ENCODE measurements around the gene TEX264.

Gene TEX264

GRCh38 chr3:51686056-51686455 lies 15.0 kb downstream of the TEX264 start:
- no peak for DNase-seq (ENCODE audit: low read depth in 1 of 2, low spot score in 1 of 2)
- Histone ChIP-seq H3K27ac (replicated peaks) (no peak overlapping the region), H3K27me3 (ENCODE audit: insufficient read depth, poor library complexity, severe bottlenecking) (no peaks in the 10 kb centered on the region), H3K4me3 (replicated peaks; ENCODE audit: insufficient read depth, low read length) (no peak overlapping the region)
- TF ChIP-seq, protein P1, sequence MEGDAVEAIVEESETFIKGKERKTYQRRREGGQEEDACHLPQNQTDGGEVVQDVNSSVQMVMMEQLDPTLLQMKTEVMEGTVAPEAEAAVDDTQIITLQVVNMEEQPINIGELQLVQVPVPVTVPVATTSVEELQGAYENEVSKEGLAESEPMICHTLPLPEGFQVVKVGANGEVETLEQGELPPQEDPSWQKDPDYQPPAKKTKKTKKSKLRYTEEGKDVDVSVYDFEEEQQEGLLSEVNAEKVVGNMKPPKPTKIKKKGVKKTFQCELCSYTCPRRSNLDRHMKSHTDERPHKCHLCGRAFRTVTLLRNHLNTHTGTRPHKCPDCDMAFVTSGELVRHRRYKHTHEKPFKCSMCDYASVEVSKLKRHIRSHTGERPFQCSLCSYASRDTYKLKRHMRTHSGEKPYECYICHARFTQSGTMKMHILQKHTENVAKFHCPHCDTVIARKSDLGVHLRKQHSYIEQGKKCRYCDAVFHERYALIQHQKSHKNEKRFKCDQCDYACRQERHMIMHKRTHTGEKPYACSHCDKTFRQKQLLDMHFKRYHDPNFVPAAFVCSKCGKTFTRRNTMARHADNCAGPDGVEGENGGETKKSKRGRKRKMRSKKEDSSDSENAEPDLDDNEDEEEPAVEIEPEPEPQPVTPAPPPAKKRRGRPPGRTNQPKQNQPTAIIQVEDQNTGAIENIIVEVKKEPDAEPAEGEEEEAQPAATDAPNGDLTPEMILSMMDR (IDR thresholded peaks at IDR 0.05; ENCODE audit: insufficient read depth, low read length), result no peak
- TF ChIP-seq SPI1 (IDR thresholded peaks at IDR 0.05; ENCODE audit: borderline replicate concordance, low read depth), result no peak
- TF ChIP-seq POLR2AphosphoS5 (IDR thresholded peaks at IDR 0.05; ENCODE audit: low read depth), result no peak
- no peak for TF ChIP-seq GABPA (IDR thresholded peaks at IDR 0.05; ENCODE audit: low read depth)
- TF ChIP-seq, protein P2, sequence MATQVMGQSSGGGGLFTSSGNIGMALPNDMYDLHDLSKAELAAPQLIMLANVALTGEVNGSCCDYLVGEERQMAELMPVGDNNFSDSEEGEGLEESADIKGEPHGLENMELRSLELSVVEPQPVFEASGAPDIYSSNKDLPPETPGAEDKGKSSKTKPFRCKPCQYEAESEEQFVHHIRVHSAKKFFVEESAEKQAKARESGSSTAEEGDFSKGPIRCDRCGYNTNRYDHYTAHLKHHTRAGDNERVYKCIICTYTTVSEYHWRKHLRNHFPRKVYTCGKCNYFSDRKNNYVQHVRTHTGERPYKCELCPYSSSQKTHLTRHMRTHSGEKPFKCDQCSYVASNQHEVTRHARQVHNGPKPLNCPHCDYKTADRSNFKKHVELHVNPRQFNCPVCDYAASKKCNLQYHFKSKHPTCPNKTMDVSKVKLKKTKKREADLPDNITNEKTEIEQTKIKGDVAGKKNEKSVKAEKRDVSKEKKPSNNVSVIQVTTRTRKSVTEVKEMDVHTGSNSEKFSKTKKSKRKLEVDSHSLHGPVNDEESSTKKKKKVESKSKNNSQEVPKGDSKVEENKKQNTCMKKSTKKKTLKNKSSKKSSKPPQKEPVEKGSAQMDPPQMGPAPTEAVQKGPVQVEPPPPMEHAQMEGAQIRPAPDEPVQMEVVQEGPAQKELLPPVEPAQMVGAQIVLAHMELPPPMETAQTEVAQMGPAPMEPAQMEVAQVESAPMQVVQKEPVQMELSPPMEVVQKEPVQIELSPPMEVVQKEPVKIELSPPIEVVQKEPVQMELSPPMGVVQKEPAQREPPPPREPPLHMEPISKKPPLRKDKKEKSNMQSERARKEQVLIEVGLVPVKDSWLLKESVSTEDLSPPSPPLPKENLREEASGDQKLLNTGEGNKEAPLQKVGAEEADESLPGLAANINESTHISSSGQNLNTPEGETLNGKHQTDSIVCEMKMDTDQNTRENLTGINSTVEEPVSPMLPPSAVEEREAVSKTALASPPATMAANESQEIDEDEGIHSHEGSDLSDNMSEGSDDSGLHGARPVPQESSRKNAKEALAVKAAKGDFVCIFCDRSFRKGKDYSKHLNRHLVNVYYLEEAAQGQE (IDR thresholded peaks at IDR 0.05; ENCODE audit: insufficient replicate concordance, low read depth), result no peak

- DNase-seq (ENCODE audit: low read depth in 1 of 2, low spot score in 1 of 2), result peak; percentile 66 to 87
- Histone ChIP-seq H3K27me3 (ENCODE audit: insufficient read depth, poor library complexity, severe bottlenecking) (no peaks in the 10 kb centered on the region), H3K4me3 (replicated peaks; ENCODE audit: insufficient read depth, low read length) (no peak overlapping the region), H3K27ac (replicated peaks) (peak overlapping the region; percentile 25)
- TF ChIP-seq GABPA (IDR thresholded peaks at IDR 0.05; ENCODE audit: low read depth) (0 out of 2 replicates have a peak, but pooled peaks have one; percentile 18), SPI1 (IDR thresholded peaks at IDR 0.05; ENCODE audit: borderline replicate concordance, low read depth) (no peak), POLR2AphosphoS5 (IDR thresholded peaks at IDR 0.05; ENCODE audit: low read depth) (peak; percentile 40; the same call in 1 of the 2 replicates)
These were observed 15.6 kb downstream of the TEX264 start for GRCh38 chr3:51686512-51687215.

DNA sequence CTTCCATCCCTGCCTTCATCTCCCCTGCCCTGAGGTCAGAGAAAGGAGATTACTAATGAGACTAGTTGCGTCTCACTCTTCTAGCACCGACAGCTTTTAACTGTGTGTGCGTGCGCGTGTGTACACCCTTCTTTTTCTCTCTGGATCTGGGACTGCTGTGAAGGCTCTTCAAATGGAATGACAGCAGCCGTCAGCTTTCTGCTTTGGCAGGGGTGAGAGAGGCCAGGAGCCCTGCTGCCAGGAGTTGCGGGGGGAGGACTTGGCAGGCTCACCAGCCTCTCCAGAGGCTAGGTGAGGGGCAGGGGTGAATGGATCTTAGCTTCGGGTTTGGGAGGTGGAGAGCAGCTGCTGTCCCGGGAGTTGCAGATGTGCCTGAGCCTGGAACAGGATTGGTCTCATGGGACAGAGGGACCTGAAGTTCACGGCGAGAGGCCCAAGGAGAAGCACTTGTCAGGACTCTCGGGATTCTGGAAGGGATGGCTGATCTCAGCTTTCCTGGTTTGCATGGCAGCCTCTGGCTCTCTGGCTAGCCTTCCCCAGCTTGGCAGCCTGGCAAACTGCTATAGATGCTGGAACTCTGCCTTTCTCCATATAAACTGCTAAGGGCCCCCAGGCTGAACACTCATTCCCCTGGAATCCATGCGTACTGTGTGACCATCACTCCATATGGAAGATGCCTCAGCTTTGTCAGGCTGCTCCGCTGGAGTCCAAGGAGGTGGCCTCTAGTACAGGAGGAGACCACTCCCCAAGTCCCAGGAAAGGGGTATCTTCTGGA lies 16.6 kb downstream of the TEX264 start:
- Histone ChIP-seq H3K27me3 (ENCODE audit: insufficient read depth, poor library complexity, severe bottlenecking) (no peaks in the 10 kb centered on the region), H3K4me3 (replicated peaks; ENCODE audit: insufficient read depth, low read length) (no peak overlapping the region), H3K27ac (replicated peaks) (no peak overlapping the region)
- DNase-seq (ENCODE audit: low read depth in 1 of 2, low spot score in 1 of 2), result no peak
- TF ChIP-seq, protein P2 (IDR thresholded peaks at IDR 0.05; ENCODE audit: insufficient replicate concordance, low read depth), result no peak
- TF ChIP-seq, protein P1 (IDR thresholded peaks at IDR 0.05; ENCODE audit: insufficient read depth, low read length), result no peak
- TF ChIP-seq SPI1 (IDR thresholded peaks at IDR 0.05; ENCODE audit: borderline replicate concordance, low read depth), result no peak
- TF ChIP-seq GABPA (IDR thresholded peaks at IDR 0.05; ENCODE audit: low read depth), result no peak
- no peak for TF ChIP-seq POLR2AphosphoS5 (IDR thresholded peaks at IDR 0.05; ENCODE audit: low read depth)

- Histone ChIP-seq H3K27ac (replicated peaks) (no peak overlapping the region), H3K4me3 (replicated peaks; ENCODE audit: insufficient read depth, low read length) (no peak overlapping the region), H3K27me3 (ENCODE audit: insufficient read depth, poor library complexity, severe bottlenecking) (no peaks in the 10 kb centered on the region)
- TF ChIP-seq, protein P2 (IDR thresholded peaks at IDR 0.05; ENCODE audit: insufficient replicate concordance, low read depth), result no peak
- TF ChIP-seq POLR2AphosphoS5 (IDR thresholded peaks at IDR 0.05; ENCODE audit: low read depth), result no peak
- TF ChIP-seq SPI1 (IDR thresholded peaks at IDR 0.05; ENCODE audit: borderline replicate concordance, low read depth), result no peak
- TF ChIP-seq GABPA (IDR thresholded peaks at IDR 0.05; ENCODE audit: low read depth), result no peak
- TF ChIP-seq, protein P1 (IDR thresholded peaks at IDR 0.05; ENCODE audit: insufficient read depth, low read length), result no peak
- no peak for DNase-seq (ENCODE audit: low read depth in 1 of 2, low spot score in 1 of 2)
These were observed 17.2 kb downstream of the TEX264 start for GRCh38 chr3:51688206-51688600.

All from HL-60 (cell line).